GM19455 (cell line): ENCODE measurements around the gene RAB11A.
"Not testable (repeated sequence)": the region's sequence is repeated elsewhere in the genome, so short reads cannot be mapped to it uniquely, and the experiment has no call there.

Source experiments
- ATAC-seq: cut with Tn5 transposase; IDR thresholded peaks from one replicate; pipeline ENCODE4 v1.9.1; 2021; ENCODE audit not compliant: unreplicated experiment

The RAB11A gene

GRCh38 chr15:65841121-65841930 lies 28.0 kb upstream of the RAB11A start:
- ATAC-seq, result no peak

DNA sequence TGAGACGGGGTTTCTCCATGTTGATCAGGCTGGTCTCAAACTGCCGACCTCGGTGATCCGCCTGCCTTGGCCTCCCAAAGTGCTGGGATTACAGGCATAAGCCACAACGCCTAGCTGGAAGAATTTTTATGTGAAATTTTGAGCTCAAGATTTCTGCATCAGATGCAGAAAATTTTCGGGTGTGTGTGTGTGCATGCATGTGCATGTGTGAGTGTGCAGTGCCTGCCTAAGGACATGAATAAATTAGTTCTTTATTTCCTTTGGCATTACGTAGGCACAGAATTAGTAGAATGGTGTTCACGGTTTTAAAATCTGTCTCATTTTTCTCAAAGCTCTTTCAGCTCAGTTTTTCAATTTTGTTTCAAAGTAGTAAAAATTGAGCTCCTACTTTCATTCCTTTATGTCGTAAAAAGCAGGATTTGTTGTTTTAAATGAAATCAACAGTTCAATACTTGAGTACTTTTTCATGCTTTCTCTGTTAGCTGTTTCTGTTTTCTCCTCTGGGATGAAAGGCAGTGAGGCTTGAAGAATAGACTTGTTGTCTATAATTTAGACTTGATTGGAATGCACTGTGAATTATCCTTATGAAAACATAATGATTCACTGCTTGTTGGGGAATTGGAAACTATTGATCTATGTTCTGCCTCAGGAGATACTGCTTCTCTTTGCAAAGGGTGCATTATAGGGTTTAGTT lies 23.3 kb upstream of the RAB11A start:
- ATAC-seq, result no peak

- ATAC-seq, result no peak
Observed at GRCh38 chr15:65847989-65848388, 21.3 kb upstream of the RAB11A start.

GRCh38 chr15:65851981-65852380 lies 17.3 kb upstream of the RAB11A start:
- no peak for ATAC-seq

DNA sequence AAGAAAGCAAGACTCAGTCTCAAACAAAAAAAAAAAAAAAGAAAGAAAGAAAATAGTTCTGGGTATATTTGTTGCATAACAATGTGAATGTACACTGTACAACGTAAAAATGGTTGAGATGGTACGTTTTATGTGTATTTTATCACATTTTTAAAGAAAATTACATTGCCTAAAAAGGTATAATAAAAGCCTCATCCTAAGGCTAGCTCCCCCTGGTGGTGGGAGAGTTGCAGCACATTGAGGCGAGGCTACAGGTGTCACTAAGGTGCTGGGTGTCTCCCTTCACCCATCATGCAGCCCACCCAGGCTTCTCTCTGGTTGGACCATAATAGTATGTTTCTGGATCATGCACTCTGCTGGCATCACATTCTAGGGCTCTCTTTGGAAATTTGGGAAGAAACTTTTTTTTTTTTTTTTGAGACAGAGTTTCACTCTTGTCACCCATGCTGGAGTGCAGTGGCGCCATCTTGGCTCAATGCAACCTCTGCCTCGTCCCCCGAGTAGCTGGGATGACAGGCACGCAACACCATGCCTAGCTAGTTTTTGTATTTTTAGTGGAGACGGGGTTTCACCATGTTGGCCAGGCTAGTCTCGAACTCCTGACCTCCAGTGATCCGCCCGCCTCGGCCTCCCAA lies 12.4 kb upstream of the RAB11A start:
- ATAC-seq, result no peak

DNA sequence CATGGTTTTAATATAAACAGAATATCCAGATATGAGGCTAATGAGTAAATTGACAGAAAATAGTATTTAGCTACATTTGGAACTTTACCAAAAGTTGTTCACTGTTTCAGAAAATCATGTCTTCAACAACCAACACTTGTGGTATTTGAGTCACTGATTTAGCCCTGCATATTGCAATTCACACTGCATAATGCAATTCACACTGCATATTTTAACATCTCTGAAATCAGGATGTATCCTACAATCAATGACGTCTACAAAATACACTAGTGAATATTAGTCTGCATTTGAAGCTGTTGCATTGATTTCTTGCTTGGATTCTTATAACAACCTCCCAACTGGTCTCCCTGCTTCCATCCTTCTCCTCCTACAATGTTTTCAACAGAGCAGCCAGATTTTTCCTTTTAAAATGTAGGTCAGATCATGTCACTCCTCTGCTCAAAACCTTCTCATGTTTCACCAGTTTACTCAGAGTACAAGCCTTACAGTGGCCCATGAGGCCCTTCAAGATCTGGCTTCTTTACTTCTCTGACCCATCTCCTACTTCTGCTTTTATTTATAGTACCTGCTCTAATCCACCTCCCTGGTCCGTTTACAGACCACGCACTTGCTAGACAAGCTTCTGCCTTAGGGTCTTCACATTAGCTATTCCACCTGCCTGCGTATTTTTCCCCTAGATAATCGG lies 11.4 kb upstream of the RAB11A start:
- ATAC-seq, result no peak

DNA sequence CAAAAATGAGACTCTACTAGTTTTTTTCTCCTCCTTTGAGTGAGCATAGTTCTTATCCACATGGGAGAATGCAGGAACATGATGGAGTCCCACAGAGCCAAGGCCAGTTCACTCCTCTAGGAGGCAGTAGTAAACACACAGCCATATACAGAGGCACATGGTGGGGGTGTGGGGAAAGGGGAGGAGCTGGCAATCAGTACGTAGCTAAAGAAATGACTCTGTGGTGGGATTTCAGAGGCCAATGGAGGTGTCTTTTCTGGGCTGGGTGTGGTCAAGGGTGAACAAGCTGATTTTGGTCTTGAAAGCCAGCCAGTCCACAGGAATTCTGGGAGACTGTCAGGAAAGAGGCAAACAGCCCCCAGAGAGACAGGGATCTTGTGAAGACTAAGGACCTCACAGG lies 6.6 kb upstream of the RAB11A start:
- no peak for ATAC-seq

DNA sequence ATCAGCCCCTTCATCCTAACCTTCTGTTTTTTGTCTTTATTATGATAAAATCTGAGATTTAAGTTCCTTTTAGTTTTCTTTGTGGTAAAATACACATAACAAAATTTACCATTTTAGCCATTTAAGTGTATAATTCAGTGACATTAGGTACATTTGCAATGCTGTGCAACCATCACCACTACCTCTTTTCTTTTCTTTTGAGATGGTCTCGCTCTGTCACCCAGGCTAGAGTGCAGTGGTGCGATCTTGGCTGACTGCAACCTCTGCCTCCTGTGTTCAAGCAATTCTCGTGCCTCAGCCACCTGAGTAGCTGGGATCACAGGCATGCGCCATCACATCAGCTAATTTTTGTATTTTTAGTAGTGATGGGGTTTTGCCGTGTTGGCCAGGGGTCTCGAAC lies 6.2 kb upstream of the RAB11A start:
- ATAC-seq, result no peak

GRCh38 chr15:65867244-65867643 lies 2.0 kb upstream of the RAB11A start:
- ATAC-seq, result no peak

DNA sequence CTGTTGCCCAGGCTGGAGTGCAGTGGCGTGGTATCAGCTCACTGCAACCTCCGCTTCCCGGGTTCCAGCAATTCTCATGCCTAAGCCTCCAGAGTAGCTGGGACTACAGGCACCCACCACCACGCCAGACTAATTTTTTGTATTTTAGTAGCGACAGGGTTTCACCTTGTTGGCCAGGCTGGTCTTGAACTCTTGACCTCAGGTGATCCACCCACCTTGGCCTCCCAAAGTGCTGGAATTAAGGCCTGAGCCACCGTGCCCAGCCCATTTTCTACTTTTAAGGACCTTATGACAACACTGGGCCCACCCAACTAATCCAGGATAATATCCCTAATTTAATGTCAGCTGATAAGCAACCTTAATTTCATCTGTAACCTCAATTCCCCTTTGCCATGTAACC lies 1.4 kb upstream of the RAB11A start:
- not testable (repeated sequence) for ATAC-seq

GRCh38 chr15:65868546-65869125 lies 655 bp upstream of the RAB11A start:
- no peak for ATAC-seq

GRCh38 chr15:65869954-65870871 lies 922 bp downstream of the RAB11A start:
- no peak for ATAC-seq

GRCh38 chr15:65870889-65871533 lies 1.7 kb downstream of the RAB11A start:
- ATAC-seq, result no peak

GRCh38 chr15:65871886-65872285 lies 2.6 kb downstream of the RAB11A start:
- not testable (repeated sequence) for ATAC-seq

- ATAC-seq, result not testable (repeated sequence)
Observed at GRCh38 chr15:65872596-65872995, 3.3 kb downstream of the RAB11A start.

DNA sequence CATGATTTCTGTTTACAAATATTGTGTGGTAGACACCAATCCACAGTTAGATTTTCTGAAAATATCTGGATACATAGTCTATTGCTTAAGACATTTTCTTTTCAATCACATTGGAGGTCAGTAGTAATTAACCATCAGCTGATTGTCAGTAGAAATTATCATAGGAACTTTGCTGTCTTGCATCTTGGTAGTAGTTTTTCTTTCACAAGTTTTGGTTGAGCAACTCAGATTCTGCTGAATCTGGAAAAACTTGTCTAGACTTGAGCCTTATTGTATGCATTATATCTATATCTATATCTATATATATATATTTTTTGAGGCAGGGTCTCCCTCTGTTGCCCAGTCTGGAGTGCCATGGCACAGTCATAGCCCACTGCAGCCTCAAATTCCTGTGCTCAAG lies 4.0 kb downstream of the RAB11A start:
- ATAC-seq, result no peak

DNA sequence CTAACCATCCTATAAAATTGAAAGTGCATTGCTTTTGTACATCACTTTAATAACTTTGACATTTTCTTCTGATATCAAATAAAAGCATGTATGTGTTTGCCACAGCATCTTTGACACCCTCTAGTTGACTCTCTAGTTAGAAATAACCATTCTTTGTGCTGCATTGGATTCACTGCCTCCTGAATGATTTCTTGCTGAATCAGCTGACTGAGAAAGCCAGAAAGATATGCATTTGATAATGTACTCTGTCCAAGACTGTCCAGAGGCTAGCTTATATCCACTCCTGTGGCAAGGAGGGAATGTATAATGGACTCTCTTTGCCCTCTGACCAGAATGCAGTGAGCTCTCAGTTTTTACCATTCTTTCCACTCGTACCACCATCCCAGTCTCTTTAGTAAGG lies 6.2 kb downstream of the RAB11A start:
- ATAC-seq, result no peak

- no peak for ATAC-seq
Observed at GRCh38 chr15:65877749-65878148, 8.5 kb downstream of the RAB11A start.

DNA sequence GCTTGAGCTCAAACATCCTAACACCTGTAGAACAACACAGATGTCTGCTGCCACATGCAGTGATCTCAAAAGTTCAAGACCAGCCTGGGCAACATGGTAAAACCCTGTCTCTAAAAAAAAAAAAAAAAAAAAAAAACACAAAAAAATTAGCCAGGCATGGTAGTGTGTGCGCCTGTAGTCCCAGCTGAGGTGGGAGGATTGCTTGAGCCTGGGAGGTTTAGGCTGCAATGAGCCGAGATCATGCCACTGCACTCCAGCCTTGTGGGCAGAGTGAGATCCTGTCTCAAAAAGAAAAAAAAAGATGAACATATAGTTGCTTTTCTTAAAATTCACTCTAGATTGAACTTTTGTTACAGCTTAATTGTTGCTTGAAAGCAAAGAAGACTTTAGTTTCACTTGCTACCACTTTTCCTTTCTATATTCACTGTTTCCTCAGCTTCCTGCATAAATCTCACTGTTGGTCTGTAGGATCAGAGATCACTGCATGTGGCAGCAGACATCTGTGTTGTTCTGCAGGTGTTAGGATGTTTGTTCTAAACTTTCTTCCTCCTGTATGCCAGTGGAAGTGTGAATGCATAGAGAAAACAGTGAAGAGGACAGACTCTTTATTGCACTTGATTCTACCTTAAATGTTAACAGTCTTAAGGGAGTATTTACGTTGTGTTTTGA lies 12.6 kb downstream of the RAB11A start:
- ATAC-seq, result no peak
